GM19328 (cell line): ENCODE data around the gene SLC25A42.
A peak's percentile ranks its signal among the peaks of the same experiment; 100 is the strongest.

Source experiments
- ATAC-seq: cut with Tn5 transposase; IDR thresholded peaks from one replicate; pipeline ENCODE4 v1.9.1; 2021; ENCODE audit warnings: mild to moderate bottlenecking, moderate library complexity; ENCODE audit not compliant: unreplicated experiment

The SLC25A42 gene

DNA sequence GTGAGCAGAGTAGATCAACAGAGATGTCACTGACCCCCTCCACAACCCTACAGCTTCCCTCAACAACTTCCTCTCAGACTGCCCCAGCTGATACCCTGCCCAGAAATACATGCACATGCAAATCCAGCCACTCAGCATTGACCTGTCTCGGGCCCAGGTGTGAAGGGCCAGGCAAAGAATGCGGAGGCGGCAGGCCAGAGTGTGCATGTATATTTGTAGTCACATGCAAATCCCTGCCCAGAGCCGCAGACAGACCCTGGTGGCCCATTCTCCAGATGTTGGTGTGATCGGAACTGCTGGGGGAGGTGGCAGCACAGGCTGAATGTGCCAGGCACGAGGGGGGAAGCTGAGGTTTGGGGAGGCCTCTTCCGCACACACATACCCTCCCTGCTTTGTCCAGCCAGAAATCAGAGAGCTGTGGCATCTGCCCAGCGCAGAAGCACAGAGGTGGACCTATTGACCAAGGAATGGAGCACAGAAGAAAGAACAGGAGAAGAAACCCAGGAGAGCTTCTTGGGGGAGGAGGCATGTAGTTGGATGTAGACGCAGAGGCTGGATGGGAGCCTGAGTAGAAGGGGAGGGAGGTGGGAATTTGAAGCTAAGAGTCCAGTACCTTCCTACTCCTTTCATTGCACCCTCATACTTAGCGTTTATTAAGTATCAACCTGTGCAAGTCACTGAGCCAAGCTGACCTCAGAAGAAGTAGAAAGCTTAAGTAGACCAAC, 91.9 kb downstream of the SLC25A42 start:
- ATAC-seq: peak; percentile 69

DNA sequence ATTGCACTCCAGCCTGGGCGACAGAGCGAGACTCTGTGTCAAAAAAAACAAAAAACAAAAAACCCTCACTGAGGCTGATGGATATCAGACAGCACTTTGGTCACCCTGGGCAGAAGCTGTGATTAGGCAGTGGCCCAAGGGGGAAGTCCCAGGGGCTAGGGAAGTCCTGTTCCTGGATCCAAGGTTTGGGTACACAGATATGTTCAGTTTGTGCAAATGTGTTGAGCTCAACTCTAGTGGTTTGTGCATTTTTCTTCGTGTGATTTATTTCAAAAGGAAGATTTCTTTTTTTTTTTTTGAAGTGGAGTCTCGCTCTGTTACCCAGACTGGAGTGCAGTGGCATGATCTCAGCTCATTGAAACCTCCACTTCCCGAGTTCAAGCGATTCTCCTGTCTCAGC, 94.0 kb downstream of the SLC25A42 start:
- no peak for ATAC-seq

DNA sequence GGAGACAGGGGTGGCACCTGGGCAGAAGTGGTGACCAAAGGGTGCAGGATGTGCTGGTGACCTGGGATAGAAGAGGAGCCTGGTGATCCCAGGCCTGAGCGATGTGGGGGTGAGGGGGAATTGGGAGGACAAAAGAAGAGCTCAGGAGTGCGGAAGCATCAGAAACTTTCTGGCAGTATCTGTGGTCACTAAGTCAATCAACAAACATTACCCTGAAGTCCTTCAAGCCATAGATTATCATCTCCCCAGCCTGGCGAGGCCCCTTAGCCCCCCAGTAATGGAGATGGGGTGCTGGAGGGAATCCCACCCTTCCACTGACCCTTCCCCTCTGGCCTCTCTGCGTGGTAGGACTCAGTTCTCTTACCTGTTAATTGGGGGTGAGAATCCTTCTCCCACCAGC, 95.7 kb downstream of the SLC25A42 start:
- no peak for ATAC-seq

DNA sequence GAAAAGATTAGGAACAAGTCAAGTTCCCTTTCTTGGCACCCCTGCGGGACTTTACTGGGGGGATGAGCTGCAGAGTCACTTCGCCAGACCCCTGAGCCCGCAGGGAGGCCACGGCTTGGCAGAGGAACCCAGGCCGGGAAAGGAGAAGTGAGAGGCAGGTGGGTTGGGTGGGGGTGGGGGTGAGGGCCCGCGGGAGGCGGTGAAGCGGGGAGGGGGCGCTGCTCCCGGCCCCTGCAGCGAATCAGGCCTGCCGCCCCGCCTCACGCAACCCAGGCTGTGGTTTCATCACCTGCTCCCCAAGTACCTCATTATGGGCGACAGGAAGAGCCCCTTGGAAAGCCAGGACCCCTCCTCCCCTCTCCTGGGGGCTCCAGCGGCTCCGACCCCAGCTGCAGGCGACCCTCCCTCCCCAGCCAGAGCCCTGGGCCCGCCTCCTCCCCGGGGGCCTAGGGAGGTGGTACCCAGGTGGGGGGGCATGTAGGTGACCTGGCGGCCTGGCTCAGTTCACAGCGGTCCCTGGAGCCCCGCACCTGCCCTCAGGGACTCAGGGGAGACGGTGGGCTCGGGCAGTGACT, 96.8 kb downstream of the SLC25A42 start:
- ATAC-seq: no peak

DNA sequence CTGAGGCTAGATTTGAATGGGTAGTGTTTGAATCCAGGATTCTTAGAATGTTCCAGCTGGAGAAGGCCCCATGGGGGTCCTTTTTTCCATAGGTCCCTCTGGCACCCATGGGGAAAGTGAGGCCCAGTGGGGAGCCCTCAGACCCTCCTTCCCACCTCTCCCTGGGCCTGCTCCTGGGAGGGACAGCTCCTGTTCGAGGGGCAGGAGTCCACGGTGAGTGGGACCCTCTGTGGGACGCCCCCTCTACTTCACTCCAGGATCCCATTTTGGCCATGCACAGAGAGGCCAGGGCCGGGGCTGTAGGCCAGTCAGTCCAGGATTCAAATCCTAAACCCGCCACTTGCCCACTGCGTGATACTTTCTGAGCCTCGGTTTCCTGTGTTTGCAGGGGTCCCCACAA, 98.7 kb downstream of the SLC25A42 start:
- no peak for ATAC-seq
